NCI-H2029 (cell line): ENCODE results near the gene S100A6.
"Not testable (repeated sequence)": the region's sequence is repeated elsewhere in the genome, so short reads cannot be mapped to it uniquely, and the experiment has no call there.

Experiments used
- DNase-seq: peaks from one replicate; lab custom pipeline; 2025; lab: John Stamatoyannopoulos, UW

Gene S100A6

DNA sequence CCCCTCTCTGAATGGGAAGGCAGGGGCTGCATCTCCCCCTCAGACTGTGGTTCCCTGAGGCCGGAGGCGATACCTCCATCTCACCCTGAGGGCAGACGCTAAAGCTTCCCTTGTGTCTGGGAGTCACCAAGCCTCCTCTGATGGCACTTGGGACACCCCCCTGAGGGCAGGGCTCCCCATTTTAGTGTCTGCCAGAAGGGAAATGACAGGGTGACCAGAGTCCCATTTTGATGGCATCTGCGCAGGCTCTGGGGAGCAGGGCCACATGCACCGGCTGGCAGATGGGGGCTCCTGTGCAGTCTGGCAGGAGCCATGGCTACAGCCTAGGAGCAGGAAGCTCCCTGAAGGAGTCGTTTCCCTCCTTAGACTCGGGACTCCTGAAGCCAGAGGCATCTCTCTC, 28.2 kb upstream of the S100A6 start:
- DNase-seq = no peak

DNA sequence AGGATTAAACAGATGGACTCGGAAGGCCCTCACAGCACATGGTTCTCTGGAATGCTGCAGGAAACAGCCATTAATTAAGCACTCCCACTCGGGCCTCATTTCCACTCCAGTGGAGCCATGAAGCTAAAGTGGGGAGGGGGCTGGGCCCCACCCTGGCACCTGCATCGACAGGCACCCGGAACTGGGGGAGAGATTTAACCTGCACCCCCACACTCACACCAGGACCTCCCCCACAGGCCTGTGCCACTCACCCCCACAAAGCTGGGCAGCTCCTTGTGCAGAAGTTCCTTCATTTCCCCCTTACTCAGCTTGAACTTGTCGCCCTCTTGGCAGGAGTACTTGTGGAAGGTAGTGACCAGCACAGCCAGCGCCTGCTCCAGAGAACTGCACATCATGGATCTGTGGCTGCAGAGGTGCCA, 27.7 kb upstream of the S100A6 start:
- no peak for DNase-seq

DNA sequence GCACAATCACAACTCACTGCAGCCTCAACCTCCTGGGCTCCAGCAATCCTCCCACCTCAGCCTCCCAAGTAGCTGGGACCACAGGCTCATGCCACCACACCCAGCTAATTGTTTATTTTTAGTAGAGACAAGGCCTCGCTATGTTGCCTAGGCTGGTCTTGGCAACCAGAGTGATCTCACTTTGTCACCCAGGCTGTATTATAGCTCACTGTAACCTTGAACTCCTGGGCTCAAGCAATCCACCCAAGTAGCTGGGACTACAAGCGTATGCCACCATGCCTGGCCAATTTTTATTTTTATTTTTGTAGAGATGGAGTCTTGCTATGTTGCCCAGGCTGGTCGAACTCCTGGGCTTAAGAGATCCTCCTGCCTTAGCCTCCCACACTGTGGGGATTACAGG, 26.2 kb upstream of the S100A6 start:
- not testable (repeated sequence) for DNase-seq

DNA sequence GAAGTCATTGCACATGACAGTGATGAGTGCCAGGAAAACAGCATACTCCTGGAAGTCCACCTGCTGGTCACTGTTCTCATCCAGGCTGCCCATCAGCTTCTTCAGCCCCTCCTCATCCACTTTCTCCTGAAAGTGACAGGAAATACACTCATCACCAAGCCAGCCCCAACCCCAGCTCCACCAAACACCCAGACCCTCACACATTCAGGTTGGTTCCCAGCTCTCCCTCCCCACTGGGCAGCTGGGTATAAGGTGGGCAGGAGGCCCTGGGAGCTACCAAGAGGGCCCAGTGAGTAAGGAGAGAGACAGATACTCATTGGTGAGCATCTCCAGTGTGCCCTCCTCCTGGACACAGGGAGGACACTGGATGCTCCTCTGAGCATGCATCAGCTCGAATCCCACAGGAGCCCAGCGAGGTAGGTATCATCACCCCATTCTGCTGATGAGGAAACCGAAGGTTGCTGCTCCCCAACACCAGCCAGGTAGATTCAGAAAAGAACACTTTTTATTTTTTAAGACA, 25.7 kb upstream of the S100A6 start:
- DNase-seq = no peak

DNA sequence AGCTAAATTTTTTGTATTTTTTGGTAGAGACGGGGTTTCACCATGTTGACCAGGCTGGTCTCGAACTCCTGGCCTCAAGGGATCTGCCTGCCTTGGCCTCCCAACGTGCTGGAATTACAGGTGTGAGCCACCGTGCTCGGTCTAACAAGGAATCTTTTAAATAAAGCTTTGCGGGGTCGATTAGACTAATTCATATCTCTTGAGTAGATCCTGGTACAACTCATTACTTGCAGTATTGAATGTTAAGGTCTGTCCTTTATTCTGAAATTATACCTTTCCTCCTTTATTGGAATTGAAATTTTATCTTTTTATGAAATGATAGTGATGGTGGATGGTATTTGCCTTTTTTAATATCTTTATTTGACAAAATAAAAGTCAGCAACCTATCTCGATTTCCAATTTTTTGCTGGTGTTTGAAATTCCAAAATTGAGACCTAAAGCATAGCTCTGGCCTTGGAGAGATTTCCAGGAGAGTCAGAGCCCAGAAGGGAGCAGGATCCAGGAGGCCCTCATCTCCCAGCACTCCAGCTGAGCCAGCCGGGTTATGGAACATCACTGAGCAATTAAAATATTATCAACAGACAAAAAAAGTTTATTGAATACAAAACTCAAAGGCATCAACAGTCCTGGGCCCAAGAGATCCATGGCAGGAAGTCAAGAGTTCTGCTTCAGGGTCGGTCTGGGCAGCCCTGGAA, 25.1 kb upstream of the S100A6 start:
- no peak for DNase-seq

DNA sequence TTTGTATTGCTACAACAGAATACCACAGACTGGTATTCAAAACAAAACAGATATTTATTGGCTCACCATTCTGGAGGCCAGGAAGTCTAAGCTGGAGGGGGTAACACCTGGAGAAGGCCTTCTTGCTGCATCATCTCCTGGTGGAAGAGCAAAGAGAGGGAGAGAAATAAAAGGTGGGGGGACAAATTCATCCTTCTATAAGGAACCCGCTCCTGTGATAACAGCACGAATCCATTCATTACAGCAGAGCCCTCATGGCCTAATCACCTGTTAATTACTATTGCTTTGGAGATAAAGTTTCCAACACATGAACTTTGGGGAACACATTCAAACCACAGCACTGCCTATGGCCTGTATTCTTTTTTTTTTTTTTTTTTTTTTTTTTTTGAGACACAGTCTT, 24.4 kb upstream of the S100A6 start:
- no peak for DNase-seq

DNA sequence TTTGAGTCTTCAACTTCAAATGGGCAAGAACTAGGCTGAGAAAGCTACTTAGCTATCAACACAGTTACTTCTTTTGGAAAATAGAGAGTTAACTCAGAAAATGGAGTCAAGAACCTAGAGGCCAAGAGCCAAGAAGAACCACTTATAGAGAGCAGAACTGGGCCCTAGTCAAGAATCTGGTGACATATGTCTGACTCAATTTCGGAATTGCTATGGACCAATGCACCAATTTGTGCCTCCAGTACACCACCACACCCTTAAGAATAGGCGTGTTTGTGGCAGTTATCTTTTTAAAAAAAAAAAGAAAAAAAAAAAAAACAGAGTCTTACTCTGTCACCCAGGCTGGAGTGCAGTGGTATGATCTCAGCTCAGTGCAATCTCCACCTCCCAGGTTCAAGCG, 22.1 kb upstream of the S100A6 start:
- no peak for DNase-seq

DNA sequence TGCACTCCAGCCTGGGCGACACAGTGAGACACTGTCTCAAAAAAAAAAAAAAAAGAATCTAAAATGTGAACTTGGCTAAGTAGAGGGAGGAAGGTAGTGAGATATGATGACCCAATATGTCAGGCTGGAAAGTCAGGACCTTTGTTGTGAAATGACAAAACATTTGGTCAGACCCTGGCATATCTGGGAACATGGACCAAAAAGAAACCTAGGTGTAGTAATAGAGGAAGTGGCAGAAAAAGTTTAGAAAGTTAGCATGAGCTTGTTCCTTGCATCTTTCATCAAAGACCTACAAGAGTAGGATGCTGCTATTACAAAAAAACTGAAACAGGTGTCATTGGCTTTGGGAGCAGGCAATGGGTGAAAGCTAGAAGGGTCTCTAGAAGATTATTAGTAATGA, 20.6 kb upstream of the S100A6 start:
- no peak for DNase-seq

DNA sequence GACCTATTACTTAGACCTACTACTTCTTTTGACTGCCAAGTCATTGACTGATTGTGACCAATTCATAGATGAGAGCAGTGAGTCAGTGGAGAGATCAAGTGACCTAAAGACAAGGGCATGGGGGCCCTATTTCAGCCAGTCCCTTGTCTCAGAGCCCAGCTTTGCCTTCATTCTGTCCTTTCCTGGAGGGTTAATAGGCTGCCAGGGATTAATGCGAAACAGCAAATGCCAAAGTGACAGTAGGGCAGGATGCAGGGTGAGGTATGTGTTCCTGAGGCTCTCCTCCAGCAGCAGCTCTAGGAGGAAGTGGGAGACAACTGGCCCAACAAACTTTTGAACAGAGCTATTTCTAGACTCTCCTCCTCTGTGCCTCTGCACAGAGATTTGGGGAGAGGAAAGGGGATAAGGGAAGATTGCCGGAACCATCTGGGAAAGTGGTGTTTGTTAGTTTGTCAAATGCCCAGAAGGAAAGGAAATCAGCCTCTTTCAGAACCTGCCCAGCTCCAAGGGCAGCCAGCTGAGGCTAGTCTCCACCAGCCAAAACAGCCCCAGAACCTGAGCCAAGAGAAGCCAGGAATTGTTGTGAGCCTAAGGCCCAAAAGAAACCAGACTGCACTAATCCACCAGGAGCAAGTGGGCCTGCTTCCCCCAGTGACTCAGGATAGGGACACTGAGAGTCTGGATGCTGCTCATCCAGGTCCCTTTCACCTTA, 18.2 kb upstream of the S100A6 start:
- DNase-seq = no peak

DNA sequence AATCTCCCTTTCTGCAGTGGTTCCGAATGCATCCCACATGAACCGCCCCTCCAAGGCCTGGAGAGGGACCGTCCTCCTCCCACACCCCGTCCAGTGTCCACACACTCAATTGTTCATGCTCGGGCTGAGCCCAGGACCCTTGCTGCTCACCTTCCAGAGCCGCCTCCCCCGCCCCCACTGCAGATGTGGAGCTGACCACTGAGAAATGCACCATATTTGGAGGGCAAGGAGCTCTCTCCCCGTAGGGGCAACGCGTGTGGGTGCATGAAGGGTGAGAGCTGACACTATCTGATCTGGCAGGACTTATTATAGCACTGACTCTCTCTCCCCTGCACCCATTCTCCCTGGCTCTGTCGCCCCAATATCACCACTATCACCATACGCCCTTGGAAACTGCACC, 17.3 kb upstream of the S100A6 start:
- no peak for DNase-seq

DNA sequence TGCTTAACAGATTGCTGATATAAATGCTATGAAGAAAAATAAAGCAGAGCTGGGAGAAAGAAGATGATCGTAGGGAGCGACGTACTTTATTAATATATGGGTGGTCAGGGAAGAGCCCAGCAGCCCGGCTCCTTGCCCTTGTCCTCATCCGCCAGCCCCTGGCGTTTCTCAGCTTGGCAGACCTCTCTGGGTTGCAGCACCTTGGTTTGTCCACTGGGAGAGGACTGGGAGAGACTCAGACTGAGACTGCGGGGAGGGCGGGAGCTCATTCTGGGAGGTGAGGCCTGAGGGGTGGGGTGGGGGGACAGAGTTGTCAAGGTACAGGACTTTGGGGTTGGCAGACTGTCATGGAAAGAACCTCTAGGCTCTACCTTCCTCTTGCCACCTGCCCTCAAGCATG, 16.5 kb upstream of the S100A6 start:
- DNase-seq = no peak

DNA sequence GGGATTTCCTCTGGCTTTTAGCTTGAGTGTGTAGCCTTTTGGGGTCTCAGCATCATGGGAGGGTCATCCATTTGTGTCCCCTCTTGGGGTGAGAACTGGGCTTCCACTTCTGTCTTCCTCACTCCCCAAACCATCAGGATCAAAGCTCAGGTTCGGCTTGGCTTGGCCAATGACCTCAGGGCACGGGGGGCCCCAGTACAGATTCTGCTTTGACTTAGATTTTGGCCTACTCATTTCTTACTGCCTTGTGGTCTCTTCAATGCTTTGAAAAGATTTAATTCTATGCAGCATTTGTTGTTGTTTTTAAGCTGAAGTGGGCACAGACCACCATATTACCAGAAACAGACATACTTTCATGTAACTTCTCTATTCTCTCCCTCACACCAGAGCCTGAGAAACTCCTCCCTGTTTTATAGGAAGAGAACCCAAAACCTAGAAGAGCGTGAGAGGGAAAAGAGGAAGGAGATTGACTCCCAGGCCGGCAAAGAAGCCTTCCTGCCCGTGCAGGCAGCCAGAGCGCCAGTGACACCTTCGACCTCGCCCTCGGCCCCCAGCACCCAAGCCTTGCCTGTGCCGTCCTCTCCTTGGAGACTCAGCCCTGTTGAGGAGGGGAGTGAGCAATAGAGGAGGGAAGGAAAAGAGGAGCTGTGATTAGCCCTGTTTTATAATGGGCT, 15.2 kb upstream of the S100A6 start:
- no peak for DNase-seq

DNA sequence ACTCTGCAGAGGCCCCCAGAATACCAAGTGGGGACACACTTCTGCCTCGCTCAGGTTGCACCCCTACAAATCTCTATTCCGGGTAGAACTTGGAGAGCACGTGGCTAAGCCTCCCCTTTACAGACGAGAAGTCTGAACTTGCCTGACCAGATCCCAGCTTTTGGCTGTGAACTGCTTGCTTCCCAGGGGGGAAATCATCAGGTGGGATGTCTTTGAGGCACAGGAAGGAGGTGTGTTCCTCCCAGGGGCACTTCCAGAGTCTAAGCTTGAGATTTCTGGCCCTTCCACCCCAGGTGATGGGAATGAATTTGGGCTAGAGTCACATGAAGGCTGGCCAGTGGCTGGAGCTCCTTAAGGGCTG, 14.6 kb upstream of the S100A6 start:
- no peak for DNase-seq

DNA sequence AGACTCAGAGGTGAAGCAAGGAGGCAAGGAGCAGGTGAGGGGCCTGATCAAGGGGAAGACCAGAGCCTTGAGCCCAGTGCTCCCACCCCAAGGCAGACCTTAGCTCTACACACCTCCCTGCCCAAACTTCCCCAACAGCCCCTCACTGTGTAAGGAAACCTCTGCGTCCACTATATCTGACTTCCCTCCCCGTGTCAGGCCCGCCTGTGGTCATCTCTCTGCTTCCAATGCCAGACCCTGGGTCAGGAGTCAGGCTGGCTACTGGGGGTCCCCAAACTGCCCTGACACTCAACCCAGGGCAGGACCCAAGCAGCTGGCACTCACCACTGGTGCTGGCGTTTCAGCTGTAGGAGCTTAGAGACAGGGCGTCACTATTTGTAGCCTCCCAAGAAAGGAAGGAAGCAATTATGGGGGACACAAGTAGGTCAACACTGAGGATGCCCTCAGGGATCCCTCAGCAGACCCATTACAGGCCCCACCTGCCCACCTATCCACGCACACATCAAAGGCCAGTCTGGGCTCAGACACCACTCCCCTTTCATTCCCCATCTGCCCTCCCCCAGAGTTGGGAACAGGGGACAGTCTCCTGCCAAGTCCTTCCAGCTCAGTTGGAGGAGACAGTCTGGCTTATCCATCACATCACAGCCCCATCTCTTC, 14.1 kb upstream of the S100A6 start:
- DNase-seq = no peak

DNA sequence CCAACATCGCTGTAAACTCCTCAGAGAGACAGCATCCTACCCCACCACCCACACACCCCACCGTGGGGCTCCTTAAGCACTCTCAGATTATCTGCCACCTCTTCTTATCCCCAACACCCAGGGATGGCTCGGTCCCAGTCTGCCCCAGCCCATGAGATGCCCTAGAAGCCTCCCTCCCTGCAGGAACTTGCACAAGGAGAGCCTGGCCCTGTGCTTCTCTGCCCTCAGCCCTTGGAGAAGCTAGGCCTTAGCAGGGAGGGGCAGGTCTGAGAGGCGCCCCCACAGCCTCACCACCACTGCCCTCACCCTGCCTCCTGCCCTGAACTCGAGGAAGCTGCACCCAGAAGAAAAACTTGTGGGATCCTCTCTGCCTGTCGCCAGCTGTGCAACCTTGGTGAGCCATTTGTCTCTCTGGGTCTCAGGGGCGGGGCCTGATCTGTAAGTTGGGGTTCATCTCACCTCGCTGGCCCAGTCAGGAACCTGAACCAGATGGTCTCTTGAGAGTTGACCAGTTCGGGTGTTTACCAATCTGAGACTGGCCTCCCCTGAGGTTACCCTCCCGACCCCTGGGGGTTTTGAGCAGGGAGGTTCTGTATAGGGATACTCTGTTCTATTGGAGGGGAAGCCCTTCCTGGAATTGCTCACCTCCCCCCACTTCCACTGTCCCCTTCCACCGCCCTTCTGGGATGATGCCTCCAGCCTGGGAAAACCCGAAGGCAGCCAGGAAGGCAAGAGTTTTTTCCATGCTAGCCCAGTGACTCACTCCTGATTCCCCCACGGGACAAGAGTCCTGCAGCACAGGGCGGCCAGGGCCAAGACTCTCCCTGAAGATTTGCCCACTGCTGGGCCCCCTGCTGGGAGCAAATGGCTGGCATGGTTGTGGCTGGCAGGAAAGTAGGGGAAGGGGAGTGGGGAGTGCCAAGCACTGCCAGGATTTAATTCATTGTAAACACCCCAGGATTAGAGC, 13.2 kb upstream of the S100A6 start, which contains the start of gene S100A3:
TSS of gene S100A3 (minus strand) at position 537 of the 967 bp plus-strand sequence. CDS start 773 bp downstream, outside the sequence.
- no peak for DNase-seq

DNA sequence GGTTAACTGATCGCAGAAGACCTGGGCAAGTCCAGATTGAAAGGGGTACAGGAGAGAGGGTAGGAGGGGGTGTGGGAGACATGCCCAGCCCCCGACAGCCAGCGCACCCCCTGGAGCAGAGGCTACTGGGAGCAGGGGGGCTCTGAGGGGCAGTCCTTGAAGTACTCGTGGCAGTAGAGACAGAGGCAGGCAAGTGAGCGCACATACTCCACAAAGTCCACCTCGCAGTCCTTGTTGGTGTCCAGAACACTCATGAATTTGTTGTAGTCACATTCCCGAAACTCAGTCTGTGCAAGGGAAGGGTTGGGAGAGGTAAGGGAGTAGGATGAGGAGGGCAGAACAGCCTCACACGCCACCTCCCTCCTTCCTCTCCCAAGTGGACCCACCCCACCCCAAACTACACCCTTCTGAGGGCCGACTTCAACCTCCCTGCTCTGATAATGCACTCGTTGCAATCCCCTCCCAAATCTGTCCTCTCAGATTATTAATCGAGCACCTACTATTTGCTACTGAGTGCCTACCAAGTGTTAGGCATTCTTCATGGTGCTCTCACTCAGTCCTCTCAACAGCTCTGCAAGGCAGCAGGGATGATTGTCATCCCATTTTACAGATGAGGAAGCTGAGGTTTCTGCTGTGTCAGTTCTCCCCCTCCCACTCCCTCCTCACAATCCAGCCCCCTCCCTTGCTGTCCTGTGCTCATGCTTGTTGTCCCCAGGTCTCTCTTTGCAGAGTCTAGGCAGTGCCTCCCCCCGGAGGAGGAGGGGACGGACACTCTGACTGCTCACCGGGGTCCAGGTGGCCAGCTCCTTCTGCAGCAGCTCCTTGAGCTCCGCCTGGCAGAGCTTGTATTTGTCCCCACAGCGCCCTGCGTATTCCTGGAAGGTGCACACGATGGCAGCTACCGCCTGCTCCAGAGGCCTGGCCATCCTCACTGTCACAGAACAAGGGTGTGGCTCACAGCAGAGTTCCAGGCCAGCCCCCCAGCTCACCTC, 12.1 kb upstream of the S100A6 start:
- no peak for DNase-seq

DNA sequence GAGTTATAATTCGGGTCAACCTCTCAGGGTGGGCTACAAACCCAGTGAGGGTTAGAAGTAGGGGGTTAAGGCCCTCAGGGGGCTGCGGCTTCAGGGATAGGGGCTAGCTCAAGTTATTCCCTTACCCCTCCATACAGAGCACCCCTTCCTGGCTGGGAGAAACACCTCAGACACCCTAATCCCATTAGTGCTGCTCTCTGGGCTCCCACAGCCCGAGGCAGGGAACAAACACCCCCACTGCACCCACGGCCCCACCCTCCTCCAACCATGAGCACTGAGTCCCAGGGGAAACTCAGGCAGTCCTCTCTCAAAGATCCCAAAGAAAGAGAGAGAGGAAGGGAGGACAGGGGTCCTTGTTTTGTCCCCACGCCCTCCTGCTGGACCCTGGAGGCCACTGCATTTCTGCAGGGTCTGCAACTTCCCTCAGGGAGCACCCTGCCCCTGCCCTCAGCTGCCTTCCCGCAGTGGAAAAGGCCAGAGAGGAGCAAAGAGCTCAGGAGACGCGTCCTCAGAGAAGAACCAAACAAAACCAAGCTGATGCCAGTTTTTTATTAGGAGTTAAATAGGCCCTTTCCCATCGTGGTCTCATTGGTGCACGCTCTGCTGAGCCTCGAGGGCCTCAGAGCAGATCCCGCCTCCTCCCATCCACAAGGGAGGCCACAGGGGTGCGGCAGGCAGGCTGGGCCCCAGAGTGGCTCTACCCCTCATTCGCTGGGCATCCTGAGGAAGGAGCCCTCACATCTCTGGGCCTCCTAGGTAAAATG, 11.2 kb upstream of the S100A6 start:
- no peak for DNase-seq

DNA sequence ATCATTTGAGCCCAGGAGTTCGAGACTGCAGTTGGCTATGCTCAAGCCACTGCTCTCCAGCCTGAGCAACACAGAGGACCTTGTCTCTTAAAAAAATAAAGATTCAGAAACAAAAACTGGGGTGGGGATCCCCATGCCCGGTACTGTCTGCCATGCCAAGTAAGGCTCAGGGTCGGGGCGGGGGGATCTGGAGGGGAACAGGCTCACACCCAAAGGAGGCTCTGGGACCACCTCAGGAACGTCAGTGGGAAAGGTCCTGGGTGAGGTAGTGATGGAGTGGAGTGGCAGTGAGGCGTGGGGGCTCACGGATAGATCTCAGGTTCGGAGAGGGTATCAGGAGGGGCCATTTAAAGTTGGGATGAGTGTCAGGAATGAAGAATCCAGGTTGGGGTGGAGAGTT, 10.6 kb upstream of the S100A6 start:
- no peak for DNase-seq
